Esophagus squamous epithelium (tissue), 5 donors: ENCODE data around the gene TMEM263. TPM values are rescaled to one million over a fixed set of nuclear protein-coding genes. Genes with fewer than 3 reads are reported as not detected.
"Not testable (repeated sequence)": the region's sequence is repeated elsewhere in the genome, so short reads cannot be mapped to it uniquely, and the experiment has no call there.

ENCODE experiments used
- DNase-seq: peaks from one replicate; lab custom pipeline; 2025; lab: John Stamatoyannopoulos, UW
- H3K27ac ChIP-seq, 4 donors: fragments of 200-600 bp; sonication (generic); one replicate each; pipeline ENCODE4 v1.5.1; 2016 to 2019; ENCODE audit warnings: mild to moderate bottlenecking in 1 of 4
- H3K27me3 ChIP-seq, 4 donors: fragments of 200-600 bp; sonication (generic); 1 replicate in 3 of 4; 2 replicates in 1 of 4; pipeline versions ENCODE4 v1.5.1 to v1.6.0; 2017 to 2021; ENCODE audit warnings: antibody characterized with exemption in 1 of 4
- H3K36me3 ChIP-seq, 3 donors: fragments of 200-600 bp; sonication (generic); one replicate each; pipeline ENCODE4 v1.5.1; 2016 to 2019
- H3K4me1 ChIP-seq, 3 donors: fragments of 200-600 bp; sonication (generic); one replicate each; pipeline ENCODE4 v1.5.1; 2017 to 2019
- H3K4me3 ChIP-seq, 4 donors: fragments of 200-600 bp; sonication (generic); 1 replicate in 3 of 4; 2 replicates in 1 of 4; pipeline ENCODE4 v1.5.1; 2016 to 2019; ENCODE audit warnings: mild to moderate bottlenecking in 2 of 4, moderate library complexity in 1 of 4
- H3K9me3 ChIP-seq, 3 donors: fragments of 200-600 bp; sonication (generic); one replicate each; pipeline ENCODE4 v1.5.1; 2016 to 2019
- CTCF ChIP-seq, 6 experiments: fragments of 450-650 bp in 4 of 6; fragments of 200-600 bp in 2 of 6; sonication (generic) in 2 of 6; IDR thresholded peaks; one replicate each; pipeline ENCODE4 v1.5.1; 2016 to 2019; ENCODE audit warnings: antibody characterized with exemption in 6 of 6, mild to moderate bottlenecking in 4 of 6, moderate library complexity in 4 of 6
- POLR2A ChIP-seq, 4 donors: fragments of 450-650 bp; IDR thresholded peaks; one replicate each; pipeline ENCODE4 v1.6.1; 2017; ENCODE audit warnings: antibody characterized with exemption in 4 of 4, mild to moderate bottlenecking in 4 of 4, moderate library complexity in 3 of 4
- WGBS, 2 donors: methylation state at CpG; one replicate each; pipeline ENCODE4 v1.1.5; 2018; 5-methylcytosine and 5-hydroxymethylcytosine counted together
- intact Hi-C: fragments of 100-400 bp; cut with DNase I; formaldehyde crosslinking; loops from one replicate; pipeline ENCODE4 v1.15.0; 2022
- total RNA-seq, 4 donors: library from RNA; depleted of rRNA; stranded (reverse); fragments of >200 nt; gene quantifications; one replicate each; pipeline ENCODE4 v1.1.0, GENCODE V29; 2016
- donor health status: DM: yes; HTN: yes; CAD: no.

TMEM263 gene
- total RNA-seq, 4 donors from 2014 or later: 5.1 to 12.0 (median 8.6) TPM

GRCh38 chr12:106987846-106988245 is 32.1 kb downstream of the TMEM263 start:
- 54 to 60% methylated on average over 5 to 6 of the region's 6 CpGs for WGBS, 2 donors
- Histone ChIP-seq H3K4me1 (peaks cover 0 to 38% (median 11%) of the 10 kb centered on the region in 3 donors), H3K27ac (peak overlapping the region in 3 of 4 donors; percentile 94 to 96 (median 94)), H3K9me3 (no peaks in the 10 kb centered on the region), H3K27me3 (no peaks in the 10 kb centered on the region), H3K4me3 (peak overlapping the region in 1 of 4 donors; percentile 89), H3K36me3 (peaks cover 0 to 15% (median 0%) of the 10 kb centered on the region in 3 donors)
- intact Hi-C loops: no loop called here
- TF ChIP-seq CTCF (IDR thresholded peaks at IDR 0.05) (no peak), POLR2A (IDR thresholded peaks at IDR 0.05) (no peak)
- no peak for DNase-seq

GRCh38 chr12:106994579-106995220 is 39.0 kb downstream of the TMEM263 start:
- intact Hi-C loops: no loop called here
- H3K4me3 ChIP-seq: no peak overlapping the region
- peak overlapping the region in 2 of 4 donors; percentile 22 to 26 for H3K27ac ChIP-seq
- DNase-seq: no peak
- TF ChIP-seq CTCF (IDR thresholded peaks at IDR 0.05) (no peak), POLR2A (IDR thresholded peaks at IDR 0.05) (no peak)
- no peaks in the 10 kb centered on the region for H3K9me3 ChIP-seq
- WGBS, 2 donors: 47 to 53% methylated on average over 2 of the region's 2 CpGs
- no peaks in the 10 kb centered on the region for H3K27me3 ChIP-seq
- peaks cover 0 to 31% (median 0%) of the 10 kb centered on the region in 3 donors for H3K36me3 ChIP-seq
- peaks cover 0 to 2% (median 0%) of the 10 kb centered on the region in 3 donors for H3K4me1 ChIP-seq

GRCh38 chr12:106996102-106996501 is 40.4 kb downstream of the TMEM263 start:
- intact Hi-C loops: not testable (repeated sequence)

DNA sequence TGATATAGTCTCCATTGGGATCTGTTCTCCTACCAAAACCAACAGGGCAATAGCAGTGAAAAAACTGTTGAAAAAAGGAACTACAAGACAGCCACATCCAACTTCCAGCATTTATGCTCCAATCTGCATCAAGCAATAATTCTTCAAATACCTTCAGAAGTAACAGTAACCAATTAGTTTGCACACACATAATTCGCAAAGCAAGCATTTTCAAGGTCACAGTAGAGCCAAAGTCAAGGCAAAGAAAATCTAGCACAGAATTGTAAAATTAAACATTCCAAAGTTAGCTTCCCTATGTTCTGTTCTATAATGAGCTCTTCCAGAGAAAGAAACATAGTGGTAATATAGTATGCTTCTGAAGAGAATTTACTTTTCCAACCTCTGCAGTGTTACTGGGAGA is 42.2 kb downstream of the TMEM263 start:
- WGBS, 2 donors: 90 to 100% methylated on average over 1 of the region's 1 CpG
- Histone ChIP-seq H3K27me3 (no peaks in the 10 kb centered on the region), H3K36me3 (peaks cover 0 to 45% (median 0%) of the 10 kb centered on the region in 3 donors), H3K9me3 (no peaks in the 10 kb centered on the region), H3K27ac (no peak overlapping the region), H3K4me3 (no peak overlapping the region), H3K4me1 (no peaks in the 10 kb centered on the region)
- intact Hi-C loops: no loop called here
- DNase-seq: no peak
- no peak for TF ChIP-seq CTCF (IDR thresholded peaks at IDR 0.05)
- TF ChIP-seq POLR2A (IDR thresholded peaks at IDR 0.05): no peak

More at GRCh38 chr12:106996102-106996501, 40.4 kb downstream of the TMEM263 start:
- not testable (repeated sequence) for DNase-seq, H3K27ac ChIP-seq, H3K9me3 ChIP-seq, H3K4me1 ChIP-seq, H3K4me3 ChIP-seq, H3K27me3 ChIP-seq
- WGBS, 2 donors: 92 to 99% methylated on average over 5 of the region's 5 CpGs
- peaks cover 0 to 44% (median 0%) of the 10 kb centered on the region in 3 donors for H3K36me3 ChIP-seq

GRCh38 chr12:106999446-106999845 is 43.7 kb downstream of the TMEM263 start:
- no peaks in the 10 kb centered on the region for H3K9me3 ChIP-seq
- peaks cover 0 to 45% (median 0%) of the 10 kb centered on the region in 3 donors for H3K36me3 ChIP-seq
- no peaks in the 10 kb centered on the region for H3K4me1 ChIP-seq
- no peak overlapping the region for H3K27ac ChIP-seq
- H3K27me3 ChIP-seq: no peaks in the 10 kb centered on the region
- TF ChIP-seq POLR2A (IDR thresholded peaks at IDR 0.05): no peak
- no peak for TF ChIP-seq CTCF (IDR thresholded peaks at IDR 0.05)
- WGBS, 2 donors: 65 to 72% methylated on average over 6 of the region's 6 CpGs
- no peak overlapping the region for H3K4me3 ChIP-seq
- intact Hi-C loops: no loop called here
- no peak for DNase-seq

DNA sequence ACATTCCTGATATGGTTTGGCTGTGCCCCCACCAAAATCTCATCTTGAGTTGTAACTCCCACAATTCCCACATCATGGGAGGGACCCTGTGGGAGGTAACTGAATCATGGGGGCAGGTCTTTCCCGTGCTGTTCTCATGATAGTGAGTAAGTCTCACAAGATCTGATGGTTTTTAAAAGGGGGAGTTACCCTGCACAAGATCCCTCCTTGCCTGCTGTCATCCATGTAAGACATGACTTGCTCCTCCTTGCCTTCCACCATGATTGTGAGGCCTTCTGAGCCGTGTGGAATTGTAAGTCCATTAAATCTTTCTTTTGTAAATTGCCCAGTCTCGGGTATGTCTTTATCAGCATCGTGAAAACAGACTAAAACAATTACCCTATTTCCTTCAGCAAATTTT is 47.0 kb downstream of the TMEM263 start:
- 70 to 77% methylated on average over 4 of the region's 4 CpGs for WGBS, 2 donors

More for the DNA sequence above, 47.0 kb downstream of the TMEM263 start:
- H3K9me3 ChIP-seq, intact Hi-C loops, H3K4me3 ChIP-seq, H3K27me3 ChIP-seq, H3K4me1 ChIP-seq, DNase-seq, H3K27ac ChIP-seq: not testable (repeated sequence)
- peaks cover 0 to 25% (median 0%) of the 10 kb centered on the region in 3 donors for H3K36me3 ChIP-seq
